ENCODE measurements around the gene DIP2C. TPM values are rescaled to one million over a fixed set of nuclear protein-coding genes. Genes with fewer than 3 reads are reported as not detected.

The DIP2C gene
- total RNA-seq, 2 donors from 2014 or later = 21.1 to 23.8 TPM

GRCh38 chr10:335151-335800 lies 354.2 kb downstream of the DIP2C start:
- no peaks in the 10 kb centered on the region for H3K27me3 ChIP-seq
- H3K9me3 ChIP-seq = no peaks in the 10 kb centered on the region
- no peak for TF ChIP-seq CTCF (IDR thresholded peaks at IDR 0.05)
- H3K4me1 ChIP-seq = no peaks in the 10 kb centered on the region
- DNase-seq (ENCODE audit: low spot score) = no peak
- no peak overlapping the region for H3K4me3 ChIP-seq
- peaks cover 6% of the 10 kb centered on the region for H3K36me3 ChIP-seq
- no peak overlapping the region for H3K27ac ChIP-seq

- H3K4me3 ChIP-seq = no peak overlapping the region
- H3K27ac ChIP-seq = no peak overlapping the region
- no peaks in the 10 kb centered on the region for H3K27me3 ChIP-seq
- no peak for DNase-seq (ENCODE audit: low spot score)
- H3K9me3 ChIP-seq = no peaks in the 10 kb centered on the region
- peaks cover 0 to 5% of the 10 kb centered on the region in 2 donors for H3K4me1 ChIP-seq
- H3K36me3 ChIP-seq = peaks cover 20% of the 10 kb centered on the region
- no peak for TF ChIP-seq CTCF (IDR thresholded peaks at IDR 0.05)
Measured at GRCh38 chr10:331186-331585, 358.3 kb downstream of the DIP2C start.

- H3K4me3 ChIP-seq = no peak overlapping the region
- H3K9me3 ChIP-seq = no peaks in the 10 kb centered on the region
- peak; percentile 91 for DNase-seq (ENCODE audit: low spot score)
- H3K4me1 ChIP-seq = peaks cover 0 to 5% of the 10 kb centered on the region in 2 donors
- TF ChIP-seq CTCF (IDR thresholded peaks at IDR 0.05) = no peak
- H3K27me3 ChIP-seq = no peaks in the 10 kb centered on the region
- peaks cover 31% of the 10 kb centered on the region for H3K36me3 ChIP-seq
- H3K27ac ChIP-seq = no peak overlapping the region
Measured at GRCh38 chr10:329361-330099, 359.9 kb downstream of the DIP2C start.

GRCh38 chr10:327889-328852 lies 361.3 kb downstream of the DIP2C start:
- Histone ChIP-seq H3K36me3 (peaks cover 31% of the 10 kb centered on the region), H3K27ac (no peak overlapping the region), H3K4me1 (peaks cover 0 to 5% of the 10 kb centered on the region in 2 donors), H3K4me3 (no peak overlapping the region), H3K27me3 (no peaks in the 10 kb centered on the region), H3K9me3 (no peaks in the 10 kb centered on the region)
- no peak for TF ChIP-seq CTCF (IDR thresholded peaks at IDR 0.05)
- DNase-seq (ENCODE audit: low spot score) = no peak

GRCh38 chr10:326894-327635 lies 362.4 kb downstream of the DIP2C start:
- H3K36me3 ChIP-seq = peaks cover 31% of the 10 kb centered on the region
- no peak for DNase-seq (ENCODE audit: low spot score)
- H3K9me3 ChIP-seq = no peaks in the 10 kb centered on the region
- no peak overlapping the region for H3K27ac ChIP-seq
- no peak overlapping the region for H3K4me3 ChIP-seq
- H3K27me3 ChIP-seq = no peaks in the 10 kb centered on the region
- H3K4me1 ChIP-seq = peaks cover 0 to 5% of the 10 kb centered on the region in 2 donors
- TF ChIP-seq CTCF (IDR thresholded peaks at IDR 0.05) = no peak
